ENCODE data around the gene PAX3.

DNA sequence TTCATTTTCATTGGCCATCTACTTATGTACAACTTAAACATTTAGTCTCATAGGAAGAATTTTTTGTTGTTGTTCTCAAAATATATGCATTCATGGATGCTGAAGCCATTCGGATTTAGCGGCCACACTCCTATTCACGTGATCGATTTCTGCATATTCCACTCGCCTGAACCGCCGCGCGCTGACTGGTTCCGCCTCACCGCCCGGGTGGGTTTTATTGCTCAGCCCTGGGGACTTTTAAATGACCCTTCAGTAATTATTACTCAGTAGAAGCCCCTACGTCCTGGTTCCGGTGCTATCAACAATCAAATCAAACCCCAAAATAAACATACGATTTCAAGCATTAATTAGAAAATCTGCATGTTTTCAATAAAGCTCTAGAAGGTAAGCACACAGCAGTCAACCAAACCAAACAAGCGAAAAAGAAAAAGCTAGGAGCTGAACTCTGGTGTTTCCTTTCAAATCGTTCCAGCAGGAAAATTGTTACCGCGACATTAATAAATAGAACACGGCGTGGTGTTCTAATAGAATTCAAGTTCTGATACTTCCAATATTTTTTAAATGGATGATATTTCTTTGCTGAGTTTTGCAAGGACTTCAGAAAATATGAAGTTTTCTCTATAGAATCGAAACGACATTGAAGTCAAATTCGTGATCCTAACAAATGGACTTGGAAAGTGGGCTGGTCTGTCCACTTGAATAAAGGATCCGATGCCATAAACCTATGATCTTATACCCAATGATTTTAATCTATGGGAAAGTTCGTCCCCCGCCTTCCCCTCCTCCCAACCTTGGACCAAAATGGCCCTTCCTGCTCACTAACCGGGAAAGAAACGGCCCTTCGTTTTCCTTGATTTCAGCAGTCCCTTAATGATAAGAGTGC, 9.3 kb downstream of the PAX3 start:
- TF ChIP-seq, protein P1, sequence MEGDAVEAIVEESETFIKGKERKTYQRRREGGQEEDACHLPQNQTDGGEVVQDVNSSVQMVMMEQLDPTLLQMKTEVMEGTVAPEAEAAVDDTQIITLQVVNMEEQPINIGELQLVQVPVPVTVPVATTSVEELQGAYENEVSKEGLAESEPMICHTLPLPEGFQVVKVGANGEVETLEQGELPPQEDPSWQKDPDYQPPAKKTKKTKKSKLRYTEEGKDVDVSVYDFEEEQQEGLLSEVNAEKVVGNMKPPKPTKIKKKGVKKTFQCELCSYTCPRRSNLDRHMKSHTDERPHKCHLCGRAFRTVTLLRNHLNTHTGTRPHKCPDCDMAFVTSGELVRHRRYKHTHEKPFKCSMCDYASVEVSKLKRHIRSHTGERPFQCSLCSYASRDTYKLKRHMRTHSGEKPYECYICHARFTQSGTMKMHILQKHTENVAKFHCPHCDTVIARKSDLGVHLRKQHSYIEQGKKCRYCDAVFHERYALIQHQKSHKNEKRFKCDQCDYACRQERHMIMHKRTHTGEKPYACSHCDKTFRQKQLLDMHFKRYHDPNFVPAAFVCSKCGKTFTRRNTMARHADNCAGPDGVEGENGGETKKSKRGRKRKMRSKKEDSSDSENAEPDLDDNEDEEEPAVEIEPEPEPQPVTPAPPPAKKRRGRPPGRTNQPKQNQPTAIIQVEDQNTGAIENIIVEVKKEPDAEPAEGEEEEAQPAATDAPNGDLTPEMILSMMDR (IDR thresholded peaks at IDR 0.05): no peak
- no peak for TF ChIP-seq POLR2A (IDR thresholded peaks at IDR 0.05)

Measured in prostate gland (tissue), 2 donors.